Suprapubic skin (tissue), 4 donors: ENCODE data around the gene LUC7L2. TPM values are rescaled to one million over a fixed set of nuclear protein-coding genes. Genes with fewer than 3 reads are reported as not detected.
"Not testable (repeated sequence)": the region's sequence is repeated elsewhere in the genome, so short reads cannot be mapped to it uniquely, and the experiment has no call there.

Source experiments
- DNase-seq, 2 donors: peaks; one replicate each; pipeline ENCODE4 v3.0.0-alpha.2; 2019; ENCODE audit warnings: low spot score in 2 of 2
- H3K27ac ChIP-seq: fragments of 200-600 bp; sonication (generic); one replicate; pipeline ENCODE4 v1.5.1; 2019
- H3K27me3 ChIP-seq: fragments of 200-600 bp; sonication (generic); one replicate; pipeline ENCODE4 v1.5.1; 2019
- H3K36me3 ChIP-seq: fragments of 200-600 bp; sonication (generic); one replicate; pipeline ENCODE4 v1.5.1; 2019
- H3K4me1 ChIP-seq: fragments of 200-600 bp; sonication (generic); one replicate; pipeline ENCODE4 v1.5.1; 2019
- H3K4me3 ChIP-seq: fragments of 200-600 bp; sonication (generic); one replicate; pipeline ENCODE4 v1.5.1; 2019; ENCODE audit warnings: mild to moderate bottlenecking
- H3K9me3 ChIP-seq: fragments of 200-600 bp; sonication (generic); one replicate; pipeline ENCODE4 v1.5.1; 2019
- CTCF ChIP-seq, 2 donors: fragments of 200-600 bp in 1 of 2; fragments of 450-650 bp in 1 of 2; sonication (generic) in 1 of 2; IDR thresholded peaks; one replicate each; pipeline ENCODE4 v1.5.1; 2016 to 2019; ENCODE audit warnings: antibody characterized with exemption in 2 of 2, mild to moderate bottlenecking in 1 of 2, moderate library complexity in 1 of 2
- EP300 ChIP-seq: sonication (generic); formaldehyde crosslinking; IDR thresholded peaks from one replicate; pipeline ENCODE4 v1.6.1; 2017; ENCODE audit warnings: antibody characterized with exemption
- POLR2A ChIP-seq, 2 donors: fragments of 450-650 bp; IDR thresholded peaks; one replicate each; pipeline ENCODE4 v1.6.1; 2017; ENCODE audit warnings: antibody characterized with exemption in 2 of 2, mild to moderate bottlenecking in 2 of 2, moderate library complexity in 2 of 2
- POLR2AphosphoS5 ChIP-seq, 3 donors: sonication (generic); formaldehyde crosslinking; IDR thresholded peaks; one replicate each; pipeline ENCODE4 v1.6.1; 2017; ENCODE audit warnings: antibody characterized with exemption in 3 of 3
- WGBS: methylation state at CpG from one replicate; pipeline ENCODE4 v1.1.5; 2018; 5-methylcytosine and 5-hydroxymethylcytosine counted together
- total RNA-seq, 4 donors: library from RNA; depleted of rRNA; stranded (reverse); fragments of >200 nt; gene quantifications; one replicate each; pipeline ENCODE4 v1.1.0, GENCODE V29; 2016

Gene LUC7L2
- total RNA-seq, 4 donors from 2014 or later = 39.7 to 115 (median 51.5) TPM

GRCh38 chr7:139452958-139453672 lies 93.4 kb downstream of the LUC7L2 start:
- TF ChIP-seq CTCF (IDR thresholded peaks at IDR 0.05) (no peak), POLR2A (IDR thresholded peaks at IDR 0.05) (no peak), EP300 (no peak), POLR2AphosphoS5 (IDR thresholded peaks at IDR 0.05) (no peak)
- H3K4me1 ChIP-seq = no peaks in the 10 kb centered on the region
- DNase-seq = no peak
- 52% methylated on average over 12 of the region's 12 CpGs for whole genome bisulfite sequencing
- no peak overlapping the region for H3K27ac ChIP-seq
- H3K4me3 ChIP-seq = no peak overlapping the region
- H3K36me3 ChIP-seq = no peaks in the 10 kb centered on the region
- no peaks in the 10 kb centered on the region for H3K27me3 ChIP-seq
- H3K9me3 ChIP-seq = no peaks in the 10 kb centered on the region

- DNase-seq = no peak
- Histone ChIP-seq H3K27ac (no peak overlapping the region), H3K36me3 (no peaks in the 10 kb centered on the region), H3K4me3 (no peak overlapping the region), H3K27me3 (no peaks in the 10 kb centered on the region), H3K9me3 (no peaks in the 10 kb centered on the region), H3K4me1 (no peaks in the 10 kb centered on the region)
- TF ChIP-seq CTCF (IDR thresholded peaks at IDR 0.05) = no peak
- TF ChIP-seq EP300 = no peak
- no peak for TF ChIP-seq POLR2A (IDR thresholded peaks at IDR 0.05)
- TF ChIP-seq POLR2AphosphoS5 (IDR thresholded peaks at IDR 0.05) = no peak
- 53% methylated on average over 17 of the region's 20 CpGs for WGBS
These were observed 94.1 kb downstream of the LUC7L2 start for GRCh38 chr7:139453673-139454321.

GRCh38 chr7:139455789-139456188 lies 96.1 kb downstream of the LUC7L2 start:
- H3K9me3 ChIP-seq = no peaks in the 10 kb centered on the region
- no peaks in the 10 kb centered on the region for H3K27me3 ChIP-seq
- no peak for DNase-seq
- WGBS = 84% methylated on average over 4 of the region's 4 CpGs
- no peak overlapping the region for H3K4me3 ChIP-seq
- no peak overlapping the region for H3K27ac ChIP-seq
- H3K4me1 ChIP-seq = no peaks in the 10 kb centered on the region
- TF ChIP-seq EP300 = no peak
- TF ChIP-seq CTCF (IDR thresholded peaks at IDR 0.05) = no peak
- no peak for TF ChIP-seq POLR2AphosphoS5 (IDR thresholded peaks at IDR 0.05)
- no peak for TF ChIP-seq POLR2A (IDR thresholded peaks at IDR 0.05)
- H3K36me3 ChIP-seq = no peaks in the 10 kb centered on the region

- Histone ChIP-seq H3K4me3 (no peak overlapping the region), H3K36me3 (no peaks in the 10 kb centered on the region), H3K27me3 (no peaks in the 10 kb centered on the region), H3K27ac (no peak overlapping the region), H3K4me1 (no peaks in the 10 kb centered on the region), H3K9me3 (no peaks in the 10 kb centered on the region)
- 91% methylated on average over 8 of the region's 8 CpGs for WGBS
- TF ChIP-seq CTCF (IDR thresholded peaks at IDR 0.05) = no peak
- no peak for TF ChIP-seq EP300
- TF ChIP-seq POLR2AphosphoS5 (IDR thresholded peaks at IDR 0.05) = no peak
- TF ChIP-seq POLR2A (IDR thresholded peaks at IDR 0.05) = no peak
- DNase-seq = no peak
These were observed 96.8 kb downstream of the LUC7L2 start for GRCh38 chr7:139456511-139456910.

GRCh38 chr7:139457153-139457946 lies 97.7 kb downstream of the LUC7L2 start:
- Histone ChIP-seq H3K27ac (no peak overlapping the region), H3K27me3 (no peaks in the 10 kb centered on the region), H3K36me3 (no peaks in the 10 kb centered on the region), H3K4me1 (no peaks in the 10 kb centered on the region), H3K9me3 (no peaks in the 10 kb centered on the region), H3K4me3 (no peak overlapping the region)
- no peak for TF ChIP-seq CTCF (IDR thresholded peaks at IDR 0.05)
- no peak for TF ChIP-seq POLR2AphosphoS5 (IDR thresholded peaks at IDR 0.05)
- WGBS = 64% methylated on average over 14 of the region's 15 CpGs
- no peak for DNase-seq

- H3K4me3 ChIP-seq, H3K4me1 ChIP-seq, DNase-seq, H3K36me3 ChIP-seq, H3K9me3 ChIP-seq, H3K27me3 ChIP-seq, H3K27ac ChIP-seq: not testable (repeated sequence)
- WGBS = 96% methylated on average over 11 of the region's 12 CpGs
These were observed 103.7 kb downstream of the LUC7L2 start for GRCh38 chr7:139463421-139463820.

GRCh38 chr7:139464511-139464910 lies 104.8 kb downstream of the LUC7L2 start:
- not testable (repeated sequence) for H3K36me3 ChIP-seq, H3K27ac ChIP-seq, DNase-seq, H3K27me3 ChIP-seq, H3K4me1 ChIP-seq, H3K4me3 ChIP-seq, H3K9me3 ChIP-seq
- WGBS = 88% methylated on average over 4 of the region's 4 CpGs
